ENCODE results near the gene LAS1L.
"Not testable (repeated sequence)": the region's sequence is repeated elsewhere in the genome, so short reads cannot be mapped to it uniquely, and the experiment has no call there.

GRCh38 chrX:65479102-65479501 is 55.5 kb downstream of the LAS1L start:
- not testable (repeated sequence) for TF ChIP-seq EZH2 (IDR thresholded peaks at IDR 0.05; ENCODE audit: borderline replicate concordance, low read length); CTCF (conservative IDR thresholded peaks at IDR 0.05 in 1 of 2, IDR thresholded peaks at IDR 0.05 in 1 of 2; ENCODE audit: extremely low read depth in 1 of 2, insufficient read depth in 1 of 2, low read depth in 1 of 2, low read length in 2 of 2)

Data from mammary epithelial cell (primary cell).